OCI-LY7 (cell line): Measurements from ENCODE around the gene METTL27. TPM values are rescaled to one million over a fixed set of nuclear protein-coding genes. Genes with fewer than 3 reads are reported as not detected.

ENCODE experiments used
- BruUV-seq: library from RNA; stranded (reverse); fragments of 400-500 nt; replicated peaks from 2 replicates; lab custom pipeline; 2021; lab: Mats Ljungman, UMichigan
- CTCF ChIA-PET: fragments of 300-600 bp; sonication (Branson Sonifier 250); formaldehyde crosslinking; loops from one replicate; lab custom pipeline; 2022; ENCODE audit warnings: antibody characterized with exemption; ENCODE audit not compliant: unreplicated experiment; lab: Charles Lee
- POLR2A ChIA-PET: fragments of 300-600 bp; sonication (Branson Sonifier 250); formaldehyde crosslinking; loops from one replicate; lab custom pipeline; 2022; ENCODE audit warnings: antibody characterized with exemption; lab: Charles Lee
- DNase-seq: peaks from one replicate; pipeline ENCODE4 v3.0.0-alpha.2; 2015; ENCODE audit warnings: low spot score
- H2AFZ ChIP-seq: fragments of 200-600 bp; sonication (generic), shearing (Covaris generic); 2 replicates; pipeline ENCODE4 v1.6.1; 2014; ENCODE audit warnings: mild to moderate bottlenecking, antibody characterized with exemption, low read length, moderate library complexity
- H3K27ac ChIP-seq: fragments of 200-600 bp; sonication (generic); 2 replicates; pipeline ENCODE4 v1.5.1; 2014; ENCODE audit warnings: mixed run types, low read depth, mild to moderate bottlenecking, moderate library complexity, low read length, inconsistent platforms; ENCODE audit not compliant: poor library complexity, severe bottlenecking
- H3K36me3 ChIP-seq: fragments of 200-600 bp; sonication (generic); 2 replicates; pipeline ENCODE4 v1.6.1; 2014; ENCODE audit warnings: mild to moderate bottlenecking, antibody characterized with exemption, low read length, moderate library complexity, mixed read lengths; ENCODE audit not compliant: insufficient read depth
- H3K4me1 ChIP-seq: fragments of 200-600 bp; sonication (generic); 2 replicates; pipeline ENCODE4 v1.5.1; 2014; ENCODE audit warnings: mild to moderate bottlenecking, low read length; ENCODE audit not compliant: insufficient read depth, poor library complexity, severe bottlenecking
- H3K4me2 ChIP-seq: fragments of 200-600 bp; sonication (generic); 2 replicates; pipeline ENCODE4 v1.6.1; 2014; ENCODE audit warnings: mild to moderate bottlenecking, low read length
- H3K4me3 ChIP-seq: fragments of 200-600 bp; sonication (generic); 2 replicates; pipeline ENCODE4 v1.5.1; 2014; ENCODE audit warnings: mild to moderate bottlenecking, low read depth, low read length; ENCODE audit not compliant: poor library complexity, severe bottlenecking
- H3K79me2 ChIP-seq: fragments of 200-600 bp; sonication (generic); 2 replicates; pipeline ENCODE4 v1.6.1; 2016; ENCODE audit warnings: low read depth, mild to moderate bottlenecking, low read length, moderate library complexity, mixed read lengths; ENCODE audit not compliant: insufficient read depth
- H3K9me2 ChIP-seq: fragments of 200-600 bp; sonication (generic); 2 replicates; pipeline ENCODE4 v1.6.1; 2016; ENCODE audit warnings: mild to moderate bottlenecking, low read length, mixed read lengths; ENCODE audit not compliant: insufficient read depth
- H3K9me3 ChIP-seq: fragments of 200-600 bp; sonication (generic); 2 replicates; pipeline ENCODE4 v1.6.1; 2014; ENCODE audit warnings: mild to moderate bottlenecking, mixed run types, low read length, mixed read lengths
- H4K20me1 ChIP-seq: fragments of 200-600 bp; sonication (generic); 2 replicates; pipeline ENCODE4 v1.6.1; 2014; ENCODE audit warnings: mild to moderate bottlenecking, antibody characterized with exemption, low read length, moderate library complexity, mixed read lengths; ENCODE audit not compliant: insufficient read depth
- CTCF ChIP-seq: fragments of 200-600 bp; sonication (generic); conservative IDR thresholded peaks from 2 replicates; pipeline ENCODE4 v1.5.1; 2014; ENCODE audit warnings: mild to moderate bottlenecking, antibody characterized with exemption, low read length, moderate library complexity, mixed read lengths
- EZH2phosphoT487 ChIP-seq: fragments of 200-600 bp; sonication (generic); IDR thresholded peaks from 2 replicates; pipeline ENCODE4 v1.6.1; 2018; ENCODE audit warnings: low read depth, borderline replicate concordance, mild to moderate bottlenecking, mixed run types, antibody characterized with exemption, low read length, moderate library complexity, mixed read lengths
- intact Hi-C: fragments of 100-400 bp; cut with micrococcal nuclease; formaldehyde crosslinking; loops from one replicate; pipeline ENCODE4 v1.10.0; 2022; ENCODE audit not compliant: unreplicated experiment
- total RNA-seq, 2 experiments: library from RNA; depleted of rRNA in 1 of 2; stranded (reverse); fragments of >200 nt in 1 of 2; shearing (Covaris generic) in 1 of 2; gene quantifications; 2 replicates each; pipeline ENCODE4 v1.2.3, GENCODE V29; 2014 to 2022

METTL27 gene
- total RNA-seq, 2 experiments from 2014 or later = 0.92 to 2.1 TPM

GRCh38 chr7:73882047-73882402 lies 39.7 kb upstream of the METTL27 start:
- intact Hi-C loops = no loop called here
- Histone ChIP-seq H3K4me1 (no peaks in the 10 kb centered on the region), H3K9me2 (no peaks in the 10 kb centered on the region), H3K4me2 (no peak overlapping the region), H3K79me2 (no peaks in the 10 kb centered on the region), H3K36me3 (no peaks in the 10 kb centered on the region), H2AFZ (no peak overlapping the region), H4K20me1 (no peaks in the 10 kb centered on the region), H3K27ac (no peak overlapping the region), H3K9me3 (no peaks in the 10 kb centered on the region), H3K4me3 (no peak overlapping the region)
- no peak for DNase-seq
- ChIA-PET POLR2A (no interaction called here), CTCF (no interaction called here)
- no TSS peak for BruUV-seq
- no peak for TF ChIP-seq CTCF
- TF ChIP-seq EZH2phosphoT487 = no peak

GRCh38 chr7:73881352-73882046 lies 39.2 kb upstream of the METTL27 start:
- Histone ChIP-seq H3K27ac (no peak overlapping the region), H3K4me1 (no peaks in the 10 kb centered on the region), H3K36me3 (no peaks in the 10 kb centered on the region), H3K9me2 (no peaks in the 10 kb centered on the region), H4K20me1 (no peaks in the 10 kb centered on the region), H2AFZ (no peak overlapping the region), H3K4me2 (no peak overlapping the region), H3K4me3 (no peak overlapping the region), H3K79me2 (no peaks in the 10 kb centered on the region), H3K9me3 (no peaks in the 10 kb centered on the region)
- no peak for TF ChIP-seq EZH2phosphoT487
- no peak for TF ChIP-seq CTCF
- no peak for DNase-seq
- no TSS peak for BruUV-seq
- ChIA-PET POLR2A (no interaction called here), CTCF (no interaction called here)
- intact Hi-C loops = no loop called here

- Histone ChIP-seq H3K36me3 (no peaks in the 10 kb centered on the region), H2AFZ (no peak overlapping the region), H3K4me1 (no peaks in the 10 kb centered on the region), H3K9me3 (no peaks in the 10 kb centered on the region), H3K79me2 (no peaks in the 10 kb centered on the region), H3K9me2 (no peaks in the 10 kb centered on the region), H4K20me1 (no peaks in the 10 kb centered on the region), H3K27ac (no peak overlapping the region), H3K4me2 (no peak overlapping the region), H3K4me3 (no peak overlapping the region)
- DNase-seq = no peak
- TF ChIP-seq CTCF = no peak
- no peak for TF ChIP-seq EZH2phosphoT487
- ChIA-PET POLR2A (no interaction called here), CTCF (no interaction called here)
- intact Hi-C loops = no loop called here
- no TSS peak for BruUV-seq
These were observed 38.5 kb upstream of the METTL27 start for GRCh38 chr7:73880755-73881328.
